ENCODE results near the gene NFKBIL1. TPM values are rescaled to one million over a fixed set of nuclear protein-coding genes. Genes with fewer than 3 reads are reported as not detected.
A peak's percentile ranks its signal among the peaks of the same experiment; 100 is the strongest.

Gene NFKBIL1
- total RNA-seq, 1 experiment from 2014 or later, result 15.1 TPM

DNA sequence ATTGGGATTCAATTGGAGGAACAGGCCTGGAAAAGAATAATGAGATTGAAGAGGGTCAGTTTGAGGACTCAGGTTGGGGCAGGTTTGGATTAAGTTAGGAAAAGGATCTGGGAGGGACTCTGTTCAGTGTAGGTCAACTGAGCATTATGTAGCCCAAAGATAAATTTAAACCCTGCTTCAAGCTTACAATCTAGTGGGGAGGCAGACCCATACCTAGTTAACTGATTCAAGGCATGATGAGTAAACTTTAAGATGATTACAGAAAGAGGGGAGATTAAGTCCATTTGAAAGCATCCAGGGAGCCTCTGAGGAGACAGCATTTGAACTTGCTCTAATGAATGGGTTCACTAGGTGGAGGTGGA is 13.3 kb downstream of the NFKBIL1 start:
- Histone ChIP-seq H2BK5ac (ENCODE audit: insufficient read length, low read length) (no peak overlapping the region), H3K79me1 (ENCODE audit: insufficient read depth, low read depth, low read length, poor library complexity, severe bottlenecking) (no peaks in the 10 kb centered on the region), H3K4me1 (ENCODE audit: insufficient read depth, low read length) (peaks cover 4% of the 10 kb centered on the region; the same call in 1 of the 2 replicates), H2BK12ac (ENCODE audit: insufficient read length, low read depth, low read length) (no peak overlapping the region), H3K9ac (ENCODE audit: extremely low read depth, insufficient read length, low read length) (no peak overlapping the region), H2AK5ac (ENCODE audit: insufficient read length, low read length) (no peak overlapping the region), H3K23me2 (ENCODE audit: insufficient read length, low read depth, low read length, poor library complexity, severe bottlenecking) (no peaks in the 10 kb centered on the region), H3K9me3 (ENCODE audit: control insufficient read depth, low read depth, low read length) (no peaks in the 10 kb centered on the region), H3K56ac (ENCODE audit: insufficient read length, low read depth, low read length) (no peak overlapping the region), H4K8ac (replicated peaks; ENCODE audit: insufficient read length, low read depth, low read length) (no peak overlapping the region), H3K79me2 (ENCODE audit: insufficient read depth, low read length) (no peaks in the 10 kb centered on the region), H3K27me3 (ENCODE audit: insufficient read depth, low read length) (no peaks in the 10 kb centered on the region), H3K27ac (ENCODE audit: insufficient read length, low read depth, low read length) (no peak overlapping the region), H3K4me2 (ENCODE audit: insufficient read depth, insufficient read length, low read length) (no peak overlapping the region), H4K91ac (ENCODE audit: insufficient read length, low read depth, low read length) (no peak overlapping the region), H2BK15ac (ENCODE audit: low read depth, low read length) (no peak overlapping the region), H2AFZ (ENCODE audit: low read length) (no peak overlapping the region), H3K14ac (ENCODE audit: insufficient read depth, low read length) (no peak overlapping the region), H3K18ac (ENCODE audit: insufficient read length, low read depth, low read length) (no peak overlapping the region), H4K5ac (ENCODE audit: insufficient read length, low read depth, low read length) (no peak overlapping the region), H2BK20ac (ENCODE audit: low read depth, low read length, poor library complexity, severe bottlenecking) (no peak overlapping the region), H2BK120ac (ENCODE audit: low read depth, low read length, poor library complexity, severe bottlenecking) (no peak overlapping the region), H3K4ac (ENCODE audit: low read depth, low read length) (no peak overlapping the region), H4K20me1 (ENCODE audit: control insufficient read depth, insufficient read depth, insufficient read length) (no peaks in the 10 kb centered on the region), H3K23ac (ENCODE audit: insufficient read length, low read depth, low read length) (no peak overlapping the region), H3T11ph (ENCODE audit: low read length) (no peak overlapping the region)
- Mint-ChIP-seq H3K36me3 (ENCODE audit: insufficient read depth in 1 of 3, low read depth in 3 of 3) (peaks cover 14 to 39% (median 26%) of the 10 kb centered on the region in 3 experiments; a peak in 6 of 7 replicates), H3K27me3 (ENCODE audit: low read depth) (no peaks in the 10 kb centered on the region), H3K4me1 (peaks cover 4 to 18% of the 10 kb centered on the region in 2 experiments; a peak in 3 of 4 replicates), H3K9me3 (no peaks in the 10 kb centered on the region), H3K27ac (peak overlapping the region in 1 of 3 experiments; percentile 26; a peak in 1 of 7 replicates), H3K4me3 (no peak overlapping the region)
- TF ChIP-seq, protein P1, sequence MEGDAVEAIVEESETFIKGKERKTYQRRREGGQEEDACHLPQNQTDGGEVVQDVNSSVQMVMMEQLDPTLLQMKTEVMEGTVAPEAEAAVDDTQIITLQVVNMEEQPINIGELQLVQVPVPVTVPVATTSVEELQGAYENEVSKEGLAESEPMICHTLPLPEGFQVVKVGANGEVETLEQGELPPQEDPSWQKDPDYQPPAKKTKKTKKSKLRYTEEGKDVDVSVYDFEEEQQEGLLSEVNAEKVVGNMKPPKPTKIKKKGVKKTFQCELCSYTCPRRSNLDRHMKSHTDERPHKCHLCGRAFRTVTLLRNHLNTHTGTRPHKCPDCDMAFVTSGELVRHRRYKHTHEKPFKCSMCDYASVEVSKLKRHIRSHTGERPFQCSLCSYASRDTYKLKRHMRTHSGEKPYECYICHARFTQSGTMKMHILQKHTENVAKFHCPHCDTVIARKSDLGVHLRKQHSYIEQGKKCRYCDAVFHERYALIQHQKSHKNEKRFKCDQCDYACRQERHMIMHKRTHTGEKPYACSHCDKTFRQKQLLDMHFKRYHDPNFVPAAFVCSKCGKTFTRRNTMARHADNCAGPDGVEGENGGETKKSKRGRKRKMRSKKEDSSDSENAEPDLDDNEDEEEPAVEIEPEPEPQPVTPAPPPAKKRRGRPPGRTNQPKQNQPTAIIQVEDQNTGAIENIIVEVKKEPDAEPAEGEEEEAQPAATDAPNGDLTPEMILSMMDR (conservative IDR thresholded peaks at IDR 0.05), result no peak
- DNase-seq, result no peak

Data from H9 (cell line).